HG02642 (cell line): ENCODE results near the gene ADAMTS8.

Experiments
- ATAC-seq: cut with Tn5 transposase; IDR thresholded peaks from one replicate; pipeline ENCODE4 v1.9.1; 2021; ENCODE audit warnings: mild to moderate bottlenecking; ENCODE audit not compliant: unreplicated experiment, poor library complexity

ADAMTS8 gene

GRCh38 chr11:130421697-130422096 lies 6.7 kb downstream of the ADAMTS8 start:
- ATAC-seq: no peak

DNA sequence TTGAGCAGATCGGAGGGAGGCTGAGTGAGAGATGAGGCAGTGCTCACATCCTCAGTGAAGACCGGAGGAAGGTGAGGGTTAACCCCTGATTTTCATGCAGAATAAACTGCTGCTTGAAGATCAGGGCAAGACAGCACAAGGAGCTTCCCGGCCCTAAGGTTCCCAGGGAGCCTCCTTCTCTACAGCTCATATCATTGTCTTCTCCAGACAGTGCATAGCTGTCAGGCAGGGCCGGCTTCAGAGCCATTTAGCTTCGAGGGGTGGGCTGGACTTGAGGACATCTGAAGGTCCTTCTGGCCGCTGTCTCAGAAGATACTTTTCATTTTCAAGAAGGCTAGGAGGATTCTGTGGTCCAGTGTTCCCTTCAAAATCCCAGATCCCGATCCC lies 7.2 kb downstream of the ADAMTS8 start:
- no peak for ATAC-seq

DNA sequence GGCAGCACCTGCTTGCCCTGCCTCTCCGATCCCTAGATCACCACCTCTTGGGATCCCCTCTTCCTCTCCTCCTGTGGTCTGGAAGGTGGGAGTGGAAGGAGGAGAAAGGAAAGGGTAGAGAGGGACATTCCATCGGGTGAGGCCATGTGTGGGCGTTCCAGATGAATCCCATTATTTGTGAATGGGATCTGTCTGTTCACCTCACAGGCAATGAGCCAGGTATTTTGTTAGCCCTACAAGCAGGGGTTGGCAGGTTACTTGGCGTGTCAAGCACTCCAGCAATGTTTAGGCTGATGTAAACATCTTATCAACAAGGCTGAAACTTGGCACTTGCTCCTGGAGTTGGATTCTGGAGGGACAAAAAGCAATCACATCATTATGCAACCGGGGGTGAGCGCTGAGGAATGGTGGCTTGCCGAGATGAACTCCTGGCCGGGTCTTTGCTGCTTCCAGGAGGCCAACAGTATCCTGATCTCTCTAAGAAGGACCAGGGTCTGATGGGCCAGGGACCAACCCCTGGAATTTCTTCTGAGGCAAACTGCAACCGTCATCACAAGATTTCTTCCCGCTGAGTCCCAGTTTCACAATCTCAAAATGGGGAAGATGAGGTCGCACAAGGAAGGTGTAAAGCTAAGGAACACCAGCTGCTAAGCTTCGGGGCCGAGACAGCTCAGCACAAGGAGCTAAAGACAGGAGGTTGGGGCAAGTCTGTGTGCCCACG lies 7.8 kb downstream of the ADAMTS8 start:
- ATAC-seq: no peak

DNA sequence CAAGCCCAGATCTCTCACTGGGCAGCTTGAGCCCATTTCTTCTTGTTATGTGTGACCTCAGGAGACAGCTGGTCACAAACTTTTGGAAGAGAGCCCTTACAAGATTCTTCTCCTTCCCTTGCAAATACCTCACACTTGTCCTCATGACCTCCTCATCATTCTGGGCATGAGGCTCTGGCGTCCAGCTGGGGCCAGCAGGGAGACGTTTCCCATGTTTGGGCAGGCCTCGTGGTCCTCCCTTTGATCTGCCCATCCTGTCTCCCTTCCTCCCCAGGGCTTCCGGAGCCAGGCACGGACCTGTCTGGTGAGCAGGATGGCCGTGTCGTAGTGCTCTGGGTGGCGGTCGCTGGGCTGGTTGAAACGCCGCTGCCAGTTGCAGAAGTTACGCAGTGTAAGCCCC lies 9.7 kb downstream of the ADAMTS8 start:
- ATAC-seq: no peak

DNA sequence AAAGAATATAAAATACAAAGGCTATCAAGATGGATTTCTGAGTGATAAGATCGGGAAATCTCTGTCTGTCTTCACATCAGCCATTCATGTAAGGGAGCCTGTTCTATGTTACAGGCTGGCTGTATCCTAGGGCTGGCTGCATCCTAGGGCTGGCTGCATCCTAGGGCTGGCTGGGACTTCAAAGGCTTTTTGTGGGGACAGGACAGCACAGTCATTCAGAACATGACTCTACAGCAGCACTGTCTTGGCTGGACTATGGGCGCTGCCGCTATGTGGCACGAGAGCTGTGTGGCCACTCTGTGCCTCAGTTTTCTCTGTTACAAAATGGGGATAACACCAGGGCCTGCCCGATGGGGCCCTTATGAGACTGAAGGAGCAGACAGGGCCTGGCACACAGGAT lies 10.2 kb downstream of the ADAMTS8 start:
- no peak for ATAC-seq

DNA sequence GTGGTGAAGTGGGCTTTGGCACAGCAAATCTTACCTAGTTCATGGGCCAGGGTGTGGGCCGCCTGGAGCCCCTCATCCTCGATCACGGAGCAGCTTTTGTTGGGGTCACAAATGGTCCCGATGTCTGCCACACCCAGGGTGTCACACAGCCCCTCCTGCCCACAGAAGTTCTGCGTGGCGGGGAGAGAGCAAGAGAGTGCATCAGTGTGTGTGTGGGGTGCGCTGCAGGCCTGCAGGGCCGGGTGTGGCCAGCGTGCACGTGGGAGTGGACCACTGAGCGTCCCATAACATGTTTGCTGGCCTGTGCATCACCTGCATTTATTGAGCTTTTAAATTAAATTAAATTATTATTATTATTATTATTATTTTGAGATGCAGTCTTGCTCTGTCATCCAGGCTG lies 11.5 kb downstream of the ADAMTS8 start:
- ATAC-seq: no peak

GRCh38 chr11:130416530-130416882 lies 11.9 kb downstream of the ADAMTS8 start:
- no peak for ATAC-seq

DNA sequence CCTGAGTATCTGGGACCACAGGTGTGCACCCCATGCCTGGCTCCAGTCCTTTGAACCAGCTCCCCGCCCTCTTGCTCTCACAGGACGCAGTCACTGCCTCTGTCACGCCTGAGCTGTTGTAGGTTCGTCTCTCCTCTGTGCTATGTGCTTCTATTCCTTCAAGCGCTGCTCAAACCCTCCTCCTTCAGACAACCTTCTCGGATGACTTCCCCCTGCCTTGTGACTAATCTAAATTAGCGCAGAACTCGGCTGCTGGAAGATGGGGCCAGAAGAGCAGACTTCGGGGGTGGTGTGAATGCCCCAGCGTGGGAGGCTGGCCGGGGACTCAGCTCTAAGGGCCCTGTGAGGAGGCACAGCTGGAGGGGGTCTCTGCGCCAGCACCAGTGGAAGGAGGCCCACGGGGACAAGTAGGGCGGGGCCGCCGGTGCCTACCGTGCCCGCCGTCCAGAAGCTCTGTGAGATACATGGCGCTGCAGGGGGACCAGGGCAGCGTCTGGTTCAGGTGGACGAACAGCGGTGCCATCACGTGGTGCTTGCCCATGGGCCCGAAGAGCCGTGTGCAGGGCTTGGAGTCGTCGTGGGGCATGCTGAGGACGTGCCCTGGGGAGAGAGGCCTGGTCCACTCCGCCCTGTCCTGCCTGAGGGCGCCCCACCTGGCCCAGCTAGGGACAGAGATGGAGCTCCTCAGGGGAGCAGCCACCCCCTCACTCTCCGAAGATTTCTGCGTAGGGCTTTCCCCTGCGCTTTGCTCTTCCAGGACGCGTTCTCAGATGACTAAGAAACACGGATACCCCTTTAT lies 12.5 kb downstream of the ADAMTS8 start:
- no peak for ATAC-seq

- no peak for ATAC-seq
These were observed 14.0 kb downstream of the ADAMTS8 start for GRCh38 chr11:130414107-130415080.

- no peak for ATAC-seq
These were observed 14.9 kb downstream of the ADAMTS8 start for GRCh38 chr11:130413405-130414106.

DNA sequence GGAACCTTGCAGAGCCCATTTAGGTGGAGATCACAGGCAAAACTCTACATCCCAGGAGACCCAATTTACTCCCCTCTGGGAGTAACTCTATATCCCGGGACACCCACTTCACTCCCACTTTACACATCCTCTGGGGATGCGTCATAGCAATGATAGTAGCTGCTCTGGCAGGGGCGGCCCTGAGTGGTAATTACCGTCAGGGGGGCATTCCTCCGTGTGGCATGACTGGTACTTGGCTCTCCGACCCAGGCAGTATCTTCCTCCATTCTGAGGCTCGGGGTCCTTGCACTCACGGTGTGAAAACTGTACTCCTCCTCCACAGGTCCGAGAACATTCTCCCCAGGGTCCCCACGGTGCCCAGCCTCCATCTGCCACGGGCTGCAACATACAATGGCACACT lies 17.2 kb downstream of the ADAMTS8 start:
- no peak for ATAC-seq

GRCh38 chr11:130409594-130410388 lies 18.6 kb downstream of the ADAMTS8 start:
- ATAC-seq: no peak

DNA sequence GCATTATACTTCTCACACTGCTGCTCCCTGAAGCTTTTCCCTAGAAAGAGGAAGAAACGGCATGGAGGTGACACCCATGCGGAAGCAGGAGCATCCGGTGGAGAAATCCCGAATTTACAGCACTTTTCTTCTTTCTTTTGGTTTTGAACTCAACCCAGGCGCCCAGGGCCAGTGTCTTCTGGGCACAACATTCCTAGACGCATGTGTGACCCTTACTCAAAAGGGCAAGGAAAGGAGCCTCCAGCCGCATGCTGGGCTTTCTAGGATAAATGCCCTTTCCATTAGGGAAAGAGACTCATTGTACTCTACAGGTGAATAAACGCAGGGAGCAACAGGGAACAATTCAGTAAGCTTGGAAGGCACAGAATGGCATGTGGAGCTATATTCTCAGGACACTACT lies 19.5 kb downstream of the ADAMTS8 start:
- ATAC-seq: no peak

- ATAC-seq: no peak
These were observed 20.0 kb downstream of the ADAMTS8 start for GRCh38 chr11:130408401-130408890.

DNA sequence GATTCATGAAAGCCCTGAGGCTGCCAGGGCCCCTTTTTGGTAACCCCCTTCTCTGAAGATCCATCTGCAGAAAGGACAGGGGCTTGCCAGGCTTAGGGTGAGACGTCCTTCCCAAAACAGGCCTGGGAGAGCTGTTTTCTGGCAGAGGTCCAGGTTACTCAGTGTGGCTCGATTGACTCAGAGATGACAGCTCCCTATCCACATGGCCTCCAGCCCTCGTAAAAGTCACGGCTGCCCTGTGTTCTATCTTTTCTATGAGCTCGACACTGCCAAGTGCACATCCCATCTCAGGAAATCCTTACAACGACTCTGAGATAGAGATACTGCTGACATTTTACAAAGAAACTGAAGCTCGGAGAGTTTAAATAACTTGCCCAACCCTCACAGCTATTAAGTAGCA lies 20.4 kb downstream of the ADAMTS8 start:
- no peak for ATAC-seq

GRCh38 chr11:130405428-130405827 lies 23.0 kb downstream of the ADAMTS8 start:
- no peak for ATAC-seq

- no peak for ATAC-seq
These were observed 23.7 kb downstream of the ADAMTS8 start for GRCh38 chr11:130404727-130405126.

DNA sequence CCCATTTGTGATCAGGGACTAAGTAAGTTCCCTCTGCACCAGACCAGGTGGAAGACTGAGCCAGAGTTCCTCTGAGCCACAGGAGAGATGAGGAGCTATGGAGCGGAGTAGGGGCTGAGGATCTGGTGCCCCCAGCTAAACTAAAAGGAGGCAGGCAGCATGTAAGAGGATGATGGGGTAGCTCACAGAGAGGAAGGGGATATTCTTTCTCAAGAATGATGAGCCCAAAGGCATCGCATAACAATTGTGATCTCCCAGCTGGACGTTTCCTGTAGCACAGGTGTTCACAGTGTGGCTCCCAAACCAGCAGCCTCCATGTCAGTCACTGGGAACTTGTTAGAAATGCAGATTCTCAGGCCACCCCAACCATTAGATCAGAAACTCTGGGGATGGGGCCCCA lies 24.4 kb downstream of the ADAMTS8 start:
- no peak for ATAC-seq

DNA sequence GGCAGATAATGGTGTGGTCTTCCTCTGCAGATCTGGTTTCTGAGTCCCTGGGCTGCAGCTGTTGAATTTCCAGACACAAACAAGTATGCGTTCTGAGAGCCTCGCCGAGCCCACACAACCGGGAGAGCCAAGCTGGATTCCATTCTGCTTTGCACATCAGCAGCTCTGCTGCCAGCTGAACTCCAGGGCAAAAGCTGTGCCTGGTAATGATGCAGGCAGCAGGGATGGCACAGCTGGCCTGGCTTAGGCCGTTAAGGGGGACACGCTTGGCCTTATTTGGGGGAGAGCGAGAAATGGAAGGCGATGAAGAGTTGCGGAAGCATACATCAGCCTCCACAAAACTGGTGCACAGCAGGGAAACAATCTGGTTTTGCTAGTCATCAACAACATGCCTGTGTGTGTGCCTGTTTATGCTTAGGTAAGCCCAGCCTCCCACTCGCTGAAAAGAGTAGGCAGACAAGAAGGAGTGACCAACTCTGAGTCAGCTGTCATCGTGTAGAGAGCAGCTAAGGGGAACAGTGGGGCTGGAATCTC lies 25.1 kb downstream of the ADAMTS8 start:
- ATAC-seq: no peak
